Breast epithelium (tissue), 4 donors: ENCODE data around the gene LY6G6D. TPM values are rescaled to one million over a fixed set of nuclear protein-coding genes. Genes with fewer than 3 reads are reported as not detected.
"Not testable (repeated sequence)": the region's sequence is repeated elsewhere in the genome, so short reads cannot be mapped to it uniquely, and the experiment has no call there.

Experiments
- DNase-seq, 2 donors: peaks; one replicate each; pipeline ENCODE4 v3.0.0-alpha.2; 2019; ENCODE audit warnings: low spot score in 2 of 2
- H3K27ac ChIP-seq, 2 donors: fragments of 200-600 bp; sonication (generic) in 1 of 2; one replicate each; pipeline ENCODE4 v1.5.1; 2016 to 2019; ENCODE audit warnings: mild to moderate bottlenecking in 1 of 2
- H3K27me3 ChIP-seq, 2 donors: fragments of 200-600 bp; sonication (generic) in 1 of 2; one replicate each; pipeline versions ENCODE4 v1.5.1 to v1.6.0; 2017 to 2019; ENCODE audit warnings: control low read depth in 1 of 2, mild to moderate bottlenecking in 1 of 2
- H3K36me3 ChIP-seq: fragments of 200-600 bp; one replicate; pipeline ENCODE4 v1.5.1; 2019
- H3K4me1 ChIP-seq, 2 donors: fragments of 200-600 bp; sonication (generic); one replicate each; pipeline ENCODE4 v1.5.1; 2016 to 2019; ENCODE audit warnings: control low read depth in 1 of 2
- H3K4me3 ChIP-seq, 3 donors: fragments of 200-600 bp; sonication (generic); 1 replicate in 2 of 3; 2 replicates in 1 of 3; pipeline ENCODE4 v1.5.1; 2016 to 2019; ENCODE audit warnings: mild to moderate bottlenecking in 3 of 3, moderate library complexity in 2 of 3
- H3K9me3 ChIP-seq, 2 donors: fragments of 200-600 bp; sonication (generic) in 1 of 2; one replicate each; pipeline ENCODE4 v1.5.1; 2016 to 2019; ENCODE audit warnings: control low read depth in 1 of 2
- CTCF ChIP-seq, 3 donors: fragments of 450-650 bp; IDR thresholded peaks; one replicate each; pipeline ENCODE4 v1.5.1; 2016 to 2017; ENCODE audit warnings: antibody characterized with exemption in 3 of 3, mild to moderate bottlenecking in 3 of 3, moderate library complexity in 3 of 3
- POLR2A ChIP-seq: fragments of 450-650 bp; IDR thresholded peaks from one replicate; pipeline ENCODE4 v1.6.1; 2016; ENCODE audit warnings: antibody characterized with exemption, mild to moderate bottlenecking, moderate library complexity
- POLR2AphosphoS5 ChIP-seq, 3 donors: sonication (generic); formaldehyde crosslinking; IDR thresholded peaks; one replicate each; pipeline ENCODE4 v1.6.1; 2017; ENCODE audit warnings: antibody characterized with exemption in 3 of 3
- intact Hi-C: fragments of 100-400 bp; cut with DNase I; formaldehyde crosslinking; loops from one replicate; pipeline ENCODE4 v1.15.1; 2023; ENCODE audit warnings: low total_unique reads
- total RNA-seq, 3 donors: library from RNA; depleted of rRNA; stranded (reverse); fragments of >200 nt; gene quantifications; one replicate each; pipeline ENCODE4 v1.1.0, GENCODE V29; 2016

The LY6G6D gene
- total RNA-seq, 3 donors from 2014 or later = not detected

- Histone ChIP-seq H3K4me1 (peaks cover 2 to 12% of the 10 kb centered on the region in 2 donors), H3K36me3 (no peaks in the 10 kb centered on the region), H3K4me3 (no peak within 1 kb of the TSS), H3K27ac (no peak within 1 kb of the TSS), H3K27me3 (no peaks in the 10 kb centered on the region), H3K9me3 (no peaks in the 10 kb centered on the region)
- no peak for TF ChIP-seq CTCF (IDR thresholded peaks at IDR 0.05)
- TF ChIP-seq POLR2A = no peak
- TF ChIP-seq POLR2AphosphoS5 (IDR thresholded peaks at IDR 0.05) = no peak
- DNase-seq = no peak
- intact Hi-C loops = loop anchor here (10.0 kb wide), 1 partner anchor 58 kb away; the partner anchor contains the start of gene SAPCD1
Observed at GRCh38 chr6:31706599-31706998, 8.5 kb upstream of the LY6G6D start, which contains the start of gene LY6G6F. Gene LY6G6F, plus strand, starts transcription at chr6:31706866. Its CDS starts 41 bp downstream, at chr6:31706907.

GRCh38 chr6:31707701-31708100, 7.4 kb upstream of the LY6G6D start:
- Histone ChIP-seq H3K4me3 (no peak overlapping the region), H3K9me3 (no peaks in the 10 kb centered on the region), H3K27ac (no peak overlapping the region), H3K27me3 (no peaks in the 10 kb centered on the region), H3K36me3 (no peaks in the 10 kb centered on the region), H3K4me1 (peaks cover 0 to 6% of the 10 kb centered on the region in 2 donors)
- intact Hi-C loops = loop anchor here (10.0 kb wide), 1 partner anchor 57 kb away; the partner anchor contains the start of gene SAPCD1
- DNase-seq = no peak
- no peak for TF ChIP-seq CTCF (IDR thresholded peaks at IDR 0.05)
- TF ChIP-seq POLR2AphosphoS5 (IDR thresholded peaks at IDR 0.05) = no peak
- no peak for TF ChIP-seq POLR2A

GRCh38 chr6:31708224-31708623, 6.9 kb upstream of the LY6G6D start:
- no peaks in the 10 kb centered on the region for H3K27me3 ChIP-seq
- H3K4me3 ChIP-seq = no peak overlapping the region
- no peak for DNase-seq
- H3K27ac ChIP-seq = no peak overlapping the region
- intact Hi-C loops = loop anchor here (10.0 kb wide), 1 partner anchor 57 kb away; the partner anchor contains the start of gene SAPCD1
- no peaks in the 10 kb centered on the region for H3K36me3 ChIP-seq
- no peaks in the 10 kb centered on the region for H3K9me3 ChIP-seq
- TF ChIP-seq POLR2AphosphoS5 (IDR thresholded peaks at IDR 0.05) (no peak), CTCF (IDR thresholded peaks at IDR 0.05) (no peak), POLR2A (no peak)
- peaks cover 0 to 6% of the 10 kb centered on the region in 2 donors for H3K4me1 ChIP-seq

GRCh38 chr6:31709157-31709556, 6.0 kb upstream of the LY6G6D start:
- not testable (repeated sequence) for H3K4me3 ChIP-seq, H3K36me3 ChIP-seq, H3K9me3 ChIP-seq, H3K27ac ChIP-seq, H3K27me3 ChIP-seq, H3K4me1 ChIP-seq, DNase-seq
- intact Hi-C loops = loop anchor here (10.0 kb wide), 1 partner anchor 56 kb away; the partner anchor contains the start of gene SAPCD1

- H3K9me3 ChIP-seq = no peaks in the 10 kb centered on the region
- H3K27me3 ChIP-seq = no peaks in the 10 kb centered on the region
- TF ChIP-seq POLR2AphosphoS5 (IDR thresholded peaks at IDR 0.05) (no peak), POLR2A (no peak), CTCF (IDR thresholded peaks at IDR 0.05) (no peak)
- no peak overlapping the region for H3K27ac ChIP-seq
- DNase-seq = no peak
- no peaks in the 10 kb centered on the region for H3K36me3 ChIP-seq
- intact Hi-C loops = no loop called here
- H3K4me1 ChIP-seq = no peaks in the 10 kb centered on the region
- no peak overlapping the region for H3K4me3 ChIP-seq
Observed at GRCh38 chr6:31710523-31711219, 4.5 kb upstream of the LY6G6D start.
